ENCODE data around the gene HERC4. TPM values are rescaled to one million over a fixed set of nuclear protein-coding genes. Genes with fewer than 3 reads are reported as not detected.

The HERC4 gene
- total and polyA plus RNA-seq, 2 donors (not counting 3 experiments of a cell fraction or from before 2014, with no cell fraction given), result 10.6 to 73.7 TPM

- no TSS peak for BruUV-seq (replicated peaks)
- no peaks in the 10 kb centered on the region for H4K20me1 ChIP-seq (replicated peaks; ENCODE audit: control insufficient read depth, extremely low read depth, insufficient read depth, low read length)
- POLR2A ChIA-PET, result no interaction called here
- DNase-seq (ENCODE audit: low read depth, low spot score) (no peak), FAIRE-seq (no peak)
- H3K9me1 ChIP-seq (replicated peaks; ENCODE audit: control insufficient read depth, extremely low read depth, insufficient read depth, low read length), result no peaks in the 10 kb centered on the region
- no peaks in the 10 kb centered on the region for H3K27me3 ChIP-seq (ENCODE audit: control insufficient read depth in 2 of 2, insufficient read depth in 2 of 2, low read length in 2 of 2)
- H3K79me2 ChIP-seq (ENCODE audit: control insufficient read depth, insufficient read depth, low read length), result no peaks in the 10 kb centered on the region
- intact Hi-C loops (cut with micrococcal nuclease), result no loop called here
- H3K27ac ChIP-seq (ENCODE audit: insufficient read depth, low read depth, low read length), result no peak overlapping the region
- H3K4me3 ChIP-seq (replicated peaks in 1 of 3; ENCODE audit: insufficient read depth in 1 of 3, low read depth in 1 of 3, low read length in 3 of 3), result no peak overlapping the region
- H3K4me1 ChIP-seq (ENCODE audit: control insufficient read depth, extremely low read depth, insufficient read depth, low read length), result no peaks in the 10 kb centered on the region
- no peak overlapping the region for H2AFZ ChIP-seq (ENCODE audit: low read depth, low read length)
- H3K36me3 ChIP-seq (ENCODE audit: control insufficient read depth in 2 of 2, extremely low read depth in 1 of 2, insufficient read depth in 2 of 2, low read length in 2 of 2), result peaks cover 7 to 27% of the 10 kb centered on the region in 2 experiments
- no peak for TF ChIP-seq GATA2 (IDR thresholded peaks at IDR 0.05; ENCODE audit: insufficient read depth, insufficient read length, low read depth, low read length)
- TF ChIP-seq MYC (IDR thresholded peaks at IDR 0.05; ENCODE audit: low read depth, low read length), result no peak
- no peak for TF ChIP-seq EZH2 (IDR thresholded peaks at IDR 0.05; ENCODE audit: borderline replicate concordance, low read depth, low read length, severe bottlenecking)
- no peak for TF ChIP-seq POLR2A (IDR thresholded peaks at IDR 0.05; ENCODE audit: low read depth, low read length)
- TF ChIP-seq MAX (IDR thresholded peaks at IDR 0.05; ENCODE audit: insufficient read depth, insufficient read length), result no peak
- TF ChIP-seq, protein P1, sequence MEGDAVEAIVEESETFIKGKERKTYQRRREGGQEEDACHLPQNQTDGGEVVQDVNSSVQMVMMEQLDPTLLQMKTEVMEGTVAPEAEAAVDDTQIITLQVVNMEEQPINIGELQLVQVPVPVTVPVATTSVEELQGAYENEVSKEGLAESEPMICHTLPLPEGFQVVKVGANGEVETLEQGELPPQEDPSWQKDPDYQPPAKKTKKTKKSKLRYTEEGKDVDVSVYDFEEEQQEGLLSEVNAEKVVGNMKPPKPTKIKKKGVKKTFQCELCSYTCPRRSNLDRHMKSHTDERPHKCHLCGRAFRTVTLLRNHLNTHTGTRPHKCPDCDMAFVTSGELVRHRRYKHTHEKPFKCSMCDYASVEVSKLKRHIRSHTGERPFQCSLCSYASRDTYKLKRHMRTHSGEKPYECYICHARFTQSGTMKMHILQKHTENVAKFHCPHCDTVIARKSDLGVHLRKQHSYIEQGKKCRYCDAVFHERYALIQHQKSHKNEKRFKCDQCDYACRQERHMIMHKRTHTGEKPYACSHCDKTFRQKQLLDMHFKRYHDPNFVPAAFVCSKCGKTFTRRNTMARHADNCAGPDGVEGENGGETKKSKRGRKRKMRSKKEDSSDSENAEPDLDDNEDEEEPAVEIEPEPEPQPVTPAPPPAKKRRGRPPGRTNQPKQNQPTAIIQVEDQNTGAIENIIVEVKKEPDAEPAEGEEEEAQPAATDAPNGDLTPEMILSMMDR (IDR thresholded peaks at IDR 0.05; ENCODE audit: extremely low read depth in 1 of 2, insufficient read depth in 1 of 2, low read depth in 1 of 2, low read length in 2 of 2), result no peak
- no peak for TF ChIP-seq FOS (IDR thresholded peaks at IDR 0.05; ENCODE audit: borderline replicate concordance, insufficient read depth, low read length)
- TF ChIP-seq POLR2AphosphoS5 (IDR thresholded peaks at IDR 0.05; ENCODE audit: insufficient read depth, low read depth, low read length), result no peak
- no peak for TF ChIP-seq JUN (IDR thresholded peaks at IDR 0.05; ENCODE audit: borderline replicate concordance, insufficient read depth, insufficient read length, low read depth)
- H3K9me3 ChIP-seq (replicated peaks; ENCODE audit: control insufficient read depth, insufficient read depth, low read length), result no peaks in the 10 kb centered on the region
- dilution Hi-C loops (cut with MboI; ENCODE audit: extremely low pct_ligation_motif_present, low sequenced_read_pairs), result loop anchor here (25.0 kb wide), 1 partner anchor 125 kb away; no protein-coding TSS in a partner anchor
- CTCF ChIA-PET, result interaction anchor here (1.4 kb wide), 1 partner anchor 11 kb away, joined by 3 read pairs; no protein-coding TSS in a partner anchor
- no peak overlapping the region for H3K9ac ChIP-seq (replicated peaks; ENCODE audit: extremely low read depth, insufficient read depth, low read length)
- H3K4me2 ChIP-seq (ENCODE audit: insufficient read depth, low read length), result no peak overlapping the region
Observed at GRCh38 chr10:67912331-67912946, 162.6 kb downstream of the HERC4 start.

Measured in endothelial cell of umbilical vein (primary cell).